ENCODE results near the gene RALB. TPM values are rescaled to one million over a fixed set of nuclear protein-coding genes. Genes with fewer than 3 reads are reported as not detected.

RALB gene
- total and polyA plus RNA-seq, 2 of the 8 experiments (the other 6 are each of a cell fraction or from before 2014, with no cell fraction given): 12.0 to 16.6 TPM

DNA sequence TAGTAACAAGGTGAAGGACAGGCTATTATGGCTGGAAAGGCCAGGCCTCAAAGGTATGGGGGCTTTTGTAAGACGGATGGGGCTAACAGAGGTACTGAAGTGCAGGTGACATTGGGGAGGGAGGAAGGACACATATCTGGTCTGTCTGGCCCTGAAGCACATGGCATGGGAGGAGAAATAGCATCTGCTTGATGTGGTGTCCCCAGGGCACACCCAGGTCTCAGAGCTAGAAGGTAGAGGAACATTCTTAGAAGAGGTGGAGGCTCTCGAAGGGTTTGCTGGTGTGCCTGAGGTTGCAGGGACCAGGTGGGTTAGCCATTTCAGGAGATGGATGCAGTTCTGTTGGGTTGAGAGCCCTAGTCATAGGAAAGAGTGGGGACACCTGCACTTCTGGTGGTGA lies 9.5 kb downstream of the RALB start:
- no peak overlapping the region for H2BK15ac ChIP-seq (ENCODE audit: low read length)
- no peak for DNase-seq (ENCODE audit: low read depth in 1 of 2, low spot score in 2 of 2)
- no peak overlapping the region for H3K9ac ChIP-seq (replicated peaks in 1 of 4; ENCODE audit: extremely low read depth in 1 of 4, low read depth in 3 of 4, low read length in 3 of 4)
- H2AK5ac ChIP-seq (ENCODE audit: low read depth, low read length): no peak overlapping the region
- no peak overlapping the region for H3K4me3 ChIP-seq (ENCODE audit: extremely low read depth in 1 of 4, insufficient read depth in 2 of 4, low read depth in 3 of 4, low read length in 4 of 4)
- no peak overlapping the region for H4K5ac ChIP-seq (ENCODE audit: insufficient read length, low read depth, low read length)
- no peak overlapping the region for H2BK20ac ChIP-seq (ENCODE audit: low read length)
- H3K79me2 ChIP-seq (ENCODE audit: control insufficient read depth in 1 of 2, insufficient read depth in 2 of 2, low read length in 2 of 2): no peaks in the 10 kb centered on the region
- no peak overlapping the region for H3K23ac ChIP-seq (ENCODE audit: insufficient read length)
- H2AFZ ChIP-seq (ENCODE audit: low read length): no peak overlapping the region
- H4K8ac ChIP-seq (ENCODE audit: extremely low read depth, insufficient read depth, low read length): no peak overlapping the region
- H3K36me3 ChIP-seq (ENCODE audit: control insufficient read depth in 2 of 4, insufficient read depth in 4 of 4, low read length in 3 of 4): no peaks in the 10 kb centered on the region
- TF ChIP-seq CEBPB (IDR thresholded peaks at IDR 0.05; ENCODE audit: low read depth, low read length) (no peak), KDM1A (IDR thresholded peaks at IDR 0.05; ENCODE audit: borderline replicate concordance, low read length) (no peak), CTBP2 (IDR thresholded peaks at IDR 0.05; ENCODE audit: borderline replicate concordance, insufficient read depth, insufficient read length, low read length) (no peak)
- H3K14ac ChIP-seq (ENCODE audit: insufficient read length): no peak overlapping the region
- no peak overlapping the region for H3K27ac ChIP-seq (ENCODE audit: low read depth, low read length)
- H4K20me1 ChIP-seq (replicated peaks in 1 of 2; ENCODE audit: control insufficient read depth in 1 of 2, insufficient read depth in 2 of 2, low read length in 2 of 2): no peaks in the 10 kb centered on the region
- no peak overlapping the region for H2BK120ac ChIP-seq (replicated peaks; ENCODE audit: low read depth, low read length)
- H3K4me1 ChIP-seq (replicated peaks in 1 of 4; ENCODE audit: control insufficient read depth in 3 of 4, insufficient read depth in 4 of 4, low read length in 3 of 4): no peaks in the 10 kb centered on the region
- H2BK5ac ChIP-seq (ENCODE audit: low read depth, low read length): no peak overlapping the region
- H4K91ac ChIP-seq (replicated peaks; ENCODE audit: insufficient read length, low read length): no peak overlapping the region
- H3K27me3 ChIP-seq (replicated peaks in 1 of 4; ENCODE audit: control insufficient read depth in 3 of 4, extremely low read depth in 1 of 4, insufficient read depth in 3 of 4, low read length in 3 of 4): no peaks in the 10 kb centered on the region
- no peaks in the 10 kb centered on the region for H3K23me2 ChIP-seq (ENCODE audit: low read depth, low read length)
- H3K56ac ChIP-seq (replicated peaks; ENCODE audit: insufficient read length, low read depth, low read length): no peak overlapping the region
- no peak overlapping the region for H3K18ac ChIP-seq (ENCODE audit: extremely low read depth, low read length)
- FAIRE-seq: no peak
- ChIA-PET POLR2A (ENCODE audit: partially characterized antibody) (no interaction called here), CTCF (ENCODE audit: partially characterized antibody) (interaction anchor here (0.6 to 2.7 kb wide), 3 partner anchors 12 to 1002 kb away, joined by 3 to 8 read pairs (median 5); no protein-coding TSS in a partner anchor)
- no peaks in the 10 kb centered on the region for H3K79me1 ChIP-seq (ENCODE audit: low read depth, low read length)
- H3K9me3 ChIP-seq (ENCODE audit: insufficient read depth in 2 of 2, low read depth in 1 of 2, low read length in 1 of 2): peaks cover 7 to 11% of the 10 kb centered on the region in 2 experiments; a peak in 2 of 4 replicates
- 74% methylated on average over 2 of the region's 2 CpGs; no CpG with 5 or more reads in 1 of the 2 experiments for WGBS, 2 experiments (ENCODE audit: extremely low coverage in 1 of 2, insufficient coverage in 1 of 2, insufficient read length in 1 of 2, insufficient replicate concordance in 2 of 2, low coverage in 1 of 2, low lambda C conversion rate in 2 of 2, missing lambda C conversion rate in 1 of 2)
- no peak overlapping the region for H2BK12ac ChIP-seq (ENCODE audit: low read depth, low read length)
- H3K4me2 ChIP-seq (ENCODE audit: insufficient read depth in 1 of 2, low read depth in 2 of 2, low read length in 2 of 2): no peak overlapping the region
- no peak overlapping the region for H3K4ac ChIP-seq (replicated peaks; ENCODE audit: insufficient read length, low read depth, low read length)
